GM21717 (cell line): ENCODE results near the gene THEMIS.
A peak's percentile ranks its signal among the peaks of the same experiment; 100 is the strongest.
"Not testable (repeated sequence)": the region's sequence is repeated elsewhere in the genome, so short reads cannot be mapped to it uniquely, and the experiment has no call there.

Experiments
- ATAC-seq: cut with Tn5 transposase; IDR thresholded peaks from one replicate; pipeline ENCODE4 v1.9.1; 2021; ENCODE audit warnings: mild to moderate bottlenecking, moderate library complexity; ENCODE audit not compliant: unreplicated experiment

THEMIS gene

DNA sequence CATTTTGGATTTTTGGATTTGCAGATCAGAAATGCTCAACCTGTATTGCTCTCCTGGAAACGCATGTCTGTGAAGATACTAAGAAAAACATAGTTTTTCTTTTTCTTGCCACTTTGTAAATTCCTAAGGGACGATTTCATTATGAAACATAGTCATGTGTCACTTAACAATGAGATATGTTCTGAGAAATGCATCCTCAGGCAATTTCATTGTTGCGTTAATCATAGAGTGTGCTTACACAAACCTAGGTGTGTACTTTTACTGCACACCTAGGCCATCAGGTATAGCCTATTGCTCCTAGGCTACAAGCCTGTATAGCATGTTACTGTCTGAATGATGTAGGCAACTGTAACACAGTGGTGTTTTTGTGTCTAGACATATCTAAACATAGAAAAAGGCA lies 13.4 kb upstream of the THEMIS start:
- ATAC-seq = no peak

GRCh38 chr6:127912914-127913313 lies 12.1 kb upstream of the THEMIS start:
- ATAC-seq = no peak

DNA sequence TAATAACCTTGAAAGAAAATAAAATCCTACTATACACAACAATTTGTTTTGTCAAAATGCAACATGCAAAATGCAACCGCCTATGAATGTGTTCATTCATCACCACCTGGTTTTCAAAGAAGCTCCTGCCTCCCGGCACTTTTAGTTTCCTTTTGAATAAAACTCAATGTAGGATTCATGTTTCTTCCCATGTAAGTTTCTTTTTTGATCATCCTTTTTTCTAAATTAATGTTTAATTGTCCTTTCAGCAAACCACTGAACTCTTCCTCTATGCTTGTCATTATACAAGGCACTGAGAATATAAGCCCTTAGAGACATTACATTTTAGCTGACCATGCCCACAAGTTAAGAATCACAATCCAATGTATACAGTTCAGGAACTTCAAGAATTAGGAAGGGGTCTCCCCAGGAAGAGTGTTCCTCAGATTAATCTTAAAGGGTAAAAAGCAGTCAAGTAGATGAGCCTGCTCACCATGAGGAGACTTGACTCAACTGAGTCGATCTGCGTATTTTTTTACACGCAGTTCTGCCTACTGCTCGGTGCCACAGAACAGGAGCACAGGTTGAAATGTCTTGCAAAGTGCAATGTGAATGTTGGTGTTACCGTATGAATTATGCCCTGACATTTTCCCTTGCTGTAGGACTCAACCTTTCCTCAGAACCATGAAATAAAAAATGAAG lies 7.2 kb upstream of the THEMIS start:
- ATAC-seq = peak; percentile 79

DNA sequence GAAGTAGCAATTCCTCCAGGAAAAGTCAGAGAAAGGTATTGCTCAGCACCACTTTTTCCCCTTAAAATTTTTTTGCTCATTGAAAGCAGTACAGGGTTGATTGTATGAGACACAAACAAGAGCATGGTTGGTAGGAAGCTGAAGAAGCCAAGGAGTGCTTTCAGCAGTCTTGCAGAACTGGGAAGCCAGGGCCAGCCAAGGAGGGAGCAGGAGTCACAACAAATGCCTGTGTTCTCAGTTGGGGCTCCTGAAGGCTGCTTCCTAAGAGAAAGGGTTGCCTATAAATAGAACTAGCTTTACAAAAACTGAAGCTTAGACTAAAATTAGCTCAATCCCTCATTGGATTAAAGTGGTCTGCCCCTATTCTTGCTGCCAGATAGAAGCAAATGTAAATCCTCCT lies 3.3 kb upstream of the THEMIS start:
- ATAC-seq = no peak

DNA sequence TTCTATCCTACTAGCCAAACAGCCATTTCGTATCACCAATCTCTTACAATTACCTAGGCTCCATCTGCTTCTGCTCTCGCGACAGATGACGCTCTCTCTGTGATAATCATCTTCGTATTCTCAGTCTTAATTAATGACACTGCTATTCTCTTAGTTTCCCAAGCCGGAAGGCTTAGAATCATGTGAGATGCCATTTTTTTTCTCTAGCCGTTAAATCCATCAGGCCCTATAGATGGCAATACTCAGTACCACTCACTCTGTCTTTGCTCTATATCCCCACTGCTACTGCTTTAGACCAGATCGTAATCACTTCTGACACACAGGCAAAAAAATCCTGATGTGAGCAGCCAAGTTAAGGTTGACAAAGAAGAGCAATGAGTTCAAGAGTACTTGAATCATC lies 2.1 kb upstream of the THEMIS start:
- ATAC-seq = no peak

GRCh38 chr6:127897484-127897883 lies 3.4 kb downstream of the THEMIS start:
- no peak for ATAC-seq

- no peak for ATAC-seq
These were observed 6.8 kb downstream of the THEMIS start for GRCh38 chr6:127894051-127894450.

DNA sequence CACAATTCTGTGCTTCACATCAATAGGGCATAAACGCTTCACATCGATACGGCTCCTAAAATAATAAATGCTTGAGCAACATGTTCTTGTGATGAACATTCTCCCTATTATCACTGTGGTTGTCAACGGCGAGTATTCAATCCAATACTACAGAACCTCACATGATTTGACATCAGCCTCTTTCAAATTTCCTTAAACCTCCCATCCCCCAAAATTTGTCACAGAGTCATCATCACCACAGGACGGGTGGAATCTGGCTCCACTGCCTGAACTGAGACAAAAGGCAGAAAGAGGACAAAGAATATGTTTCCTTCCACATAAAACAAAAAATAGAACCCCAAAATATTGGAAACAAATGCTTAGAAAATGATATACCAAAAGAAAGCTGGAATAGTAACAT lies 7.3 kb downstream of the THEMIS start:
- no peak for ATAC-seq

- ATAC-seq = no peak
These were observed 9.0 kb downstream of the THEMIS start for GRCh38 chr6:127891731-127892326.

DNA sequence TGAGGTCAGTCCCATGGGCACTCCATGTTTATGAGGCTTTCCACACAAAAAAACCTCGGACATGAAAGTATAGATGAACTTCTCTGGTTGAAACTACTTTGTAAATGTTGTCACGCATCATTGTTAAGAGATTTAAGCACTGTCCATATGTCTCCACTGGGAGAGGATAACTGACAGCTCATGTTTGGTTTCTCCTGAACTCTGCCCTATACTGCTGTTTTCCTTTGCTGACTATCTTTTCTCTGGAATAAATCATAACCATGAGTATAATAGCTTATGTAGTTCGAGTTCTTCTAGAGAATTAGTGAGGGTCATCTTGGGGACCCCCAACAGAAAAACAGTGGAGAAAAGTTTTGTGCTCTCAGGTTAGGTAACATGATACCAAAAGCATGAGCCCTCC lies 14.3 kb downstream of the THEMIS start:
- ATAC-seq = no peak

DNA sequence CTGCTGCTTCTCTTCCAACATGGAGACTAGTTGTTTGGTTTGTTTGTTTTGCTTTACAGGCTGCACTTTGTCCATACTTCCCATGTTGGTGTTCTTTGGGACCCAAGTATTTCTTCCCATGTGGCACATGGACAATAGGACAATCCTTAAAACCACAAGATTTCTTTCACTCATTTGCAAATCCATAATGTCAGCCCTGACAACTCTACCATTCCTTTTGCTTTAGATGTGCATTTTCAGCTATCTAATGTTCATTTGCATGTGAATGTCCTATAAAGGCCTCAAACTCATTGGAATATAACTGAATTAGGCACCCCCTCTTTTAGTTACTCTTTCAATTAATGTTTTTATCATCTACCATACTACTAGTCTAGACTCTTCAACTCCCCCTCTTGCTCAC lies 16.7 kb downstream of the THEMIS start:
- ATAC-seq = no peak

DNA sequence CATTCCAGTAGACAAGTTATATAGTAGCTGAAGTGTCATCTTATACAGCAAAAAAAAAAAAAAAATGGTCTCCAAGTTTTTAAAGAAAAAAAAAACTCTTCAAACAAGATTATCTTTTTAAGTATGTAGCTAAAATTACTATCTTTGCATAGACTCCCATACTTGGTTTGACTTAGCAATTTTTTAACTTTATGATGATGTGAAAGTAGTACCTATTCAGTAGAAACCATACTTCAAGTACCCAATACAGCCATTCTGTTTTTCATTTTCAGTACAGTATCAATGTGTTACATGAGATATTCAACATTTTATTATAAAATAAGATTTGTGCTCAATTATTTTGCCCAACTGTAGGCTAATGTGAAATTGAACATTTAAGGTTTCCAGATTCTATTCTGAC lies 18.9 kb downstream of the THEMIS start:
- ATAC-seq = not testable (repeated sequence)

- ATAC-seq = no peak
These were observed 20.4 kb downstream of the THEMIS start for GRCh38 chr6:127880429-127880828.

DNA sequence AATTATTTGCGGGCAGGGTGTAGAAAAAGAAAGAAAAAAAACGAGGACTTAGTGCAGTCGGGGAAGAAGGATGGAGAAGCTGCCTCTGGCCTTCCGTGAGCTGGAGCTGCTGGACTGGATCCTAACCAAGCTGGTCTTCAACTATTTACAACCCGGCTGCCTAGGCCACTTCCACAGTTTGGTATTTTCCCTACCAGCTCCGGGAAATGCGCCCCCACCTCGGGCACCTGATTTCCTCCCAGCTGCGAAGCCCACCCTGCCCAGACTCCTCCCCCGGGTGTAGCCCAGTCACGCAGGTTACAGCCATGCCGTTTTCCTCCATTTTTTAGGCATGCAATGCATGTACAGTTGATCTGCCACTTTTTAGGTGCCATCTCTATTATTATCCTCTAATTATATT lies 21.2 kb downstream of the THEMIS start:
- ATAC-seq = no peak

DNA sequence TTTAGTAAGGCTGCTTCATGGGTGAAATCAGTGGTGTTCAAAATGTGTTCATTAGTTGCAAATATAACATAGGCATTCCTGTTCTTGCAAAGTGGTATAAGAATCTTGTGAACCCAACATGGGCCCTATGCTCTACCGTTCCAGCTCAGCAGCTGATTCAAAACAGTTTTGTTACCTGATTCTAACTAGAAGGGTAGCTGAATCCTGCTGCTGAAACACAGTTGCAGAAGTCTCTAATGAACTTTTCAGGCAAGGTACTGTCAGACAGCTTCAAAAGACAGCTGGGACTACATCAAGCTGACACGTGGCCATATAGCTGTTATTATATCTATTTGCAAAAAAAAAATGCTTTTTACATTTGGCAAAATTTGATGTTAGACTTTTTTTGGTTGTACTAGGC lies 22.7 kb downstream of the THEMIS start:
- ATAC-seq = no peak

- ATAC-seq = peak; percentile 61
These were observed 23.6 kb downstream of the THEMIS start for GRCh38 chr6:127877231-127877630.

- no peak for ATAC-seq
These were observed 31.0 kb downstream of the THEMIS start for GRCh38 chr6:127869772-127870404.

GRCh38 chr6:127869183-127869582 lies 31.7 kb downstream of the THEMIS start:
- no peak for ATAC-seq

DNA sequence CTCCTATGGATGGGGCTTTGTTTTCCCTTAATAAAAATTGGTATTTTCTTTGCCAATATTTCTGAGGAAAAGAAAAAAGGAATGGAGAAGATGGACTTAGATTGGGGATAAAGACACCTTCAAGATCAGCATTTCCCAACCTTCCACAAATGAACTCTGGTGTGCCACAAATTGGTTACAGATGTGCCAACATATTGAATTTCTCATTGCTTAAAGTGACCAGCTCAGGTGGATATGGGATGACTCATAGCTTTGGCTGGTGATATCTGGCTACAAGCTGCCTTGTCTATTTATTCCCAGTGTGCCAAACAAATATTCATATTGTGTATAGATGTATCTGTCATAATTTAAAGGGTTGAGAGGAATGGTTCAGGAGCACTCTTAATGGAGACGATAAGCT lies 32.5 kb downstream of the THEMIS start:
- ATAC-seq = no peak

GRCh38 chr6:127866766-127867165 lies 34.1 kb downstream of the THEMIS start:
- ATAC-seq = no peak

DNA sequence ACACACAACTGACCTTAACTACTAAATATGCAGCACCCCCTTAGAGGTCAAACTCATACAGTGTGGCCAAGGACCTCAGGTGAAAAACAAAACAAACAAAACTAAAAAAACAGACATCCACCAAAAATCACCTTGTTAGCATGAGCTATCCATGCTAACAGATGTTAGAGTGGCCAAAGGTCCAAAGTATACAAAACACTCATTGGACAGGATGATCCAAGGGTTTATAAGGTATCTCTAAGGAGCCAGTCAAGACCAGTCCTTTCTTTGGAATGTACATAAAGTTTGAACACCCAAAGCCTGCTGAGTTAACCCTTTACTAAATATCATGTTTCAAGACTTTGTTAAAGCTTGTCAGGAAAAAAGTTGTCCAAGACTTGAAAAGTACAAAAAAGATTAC lies 35.8 kb downstream of the THEMIS start:
- no peak for ATAC-seq

GRCh38 chr6:127864701-127865100 lies 36.2 kb downstream of the THEMIS start:
- no peak for ATAC-seq
